PC-9 (cell line): Measurements from ENCODE around the gene KDM4B. TPM values are rescaled to one million over a fixed set of nuclear protein-coding genes. Genes with fewer than 3 reads are reported as not detected.
A peak's percentile ranks its signal among the peaks of the same experiment; 100 is the strongest.

Experiments
- BruUV-seq: library from RNA; stranded (reverse); fragments of 400-500 nt; replicated peaks from 2 replicates; lab custom pipeline; 2021; lab: Mats Ljungman, UMichigan
- CTCF ChIA-PET: fragments of 300-600 bp; sonication (Branson Sonifier 250); formaldehyde crosslinking; loops from one replicate; lab custom pipeline; 2022; ENCODE audit warnings: antibody characterized with exemption; lab: Charles Lee
- POLR2A ChIA-PET: fragments of 300-600 bp; sonication (Branson Sonifier 250); formaldehyde crosslinking; loops from one replicate; lab custom pipeline; 2022; ENCODE audit warnings: antibody characterized with exemption; ENCODE audit not compliant: unreplicated experiment; lab: Charles Lee
- DNase-seq, 2 experiments: peaks; one replicate each; pipeline versions ENCODE4 v3.0.0 to v3.0.0-alpha.2; 2015 to 2022; ENCODE audit warnings: mixed read lengths in 1 of 2
- H2AFZ ChIP-seq: fragments of 200-600 bp; sonication (generic); 2 replicates; pipeline ENCODE4 v1.8.1; 2017; ENCODE audit warnings: antibody characterized with exemption
- H3F3A ChIP-seq: fragments of 200-600 bp; sonication (generic); 2 replicates; pipeline ENCODE4 v1.8.1; 2017; ENCODE audit warnings: antibody characterized with exemption, mild to moderate bottlenecking, low read depth; ENCODE audit not compliant: insufficient read depth
- H3K27ac ChIP-seq: fragments of 200-600 bp; sonication (generic); 2 replicates; pipeline ENCODE4 v1.6.1; 2016; ENCODE audit warnings: mixed run types
- H3K27me3 ChIP-seq: fragments of 200-600 bp; sonication (generic); 2 replicates; pipeline ENCODE4 v1.6.1; 2016; ENCODE audit warnings: low read depth, mixed run types; ENCODE audit not compliant: insufficient read depth
- H3K36me3 ChIP-seq: fragments of 200-600 bp; sonication (generic); 2 replicates; pipeline ENCODE4 v1.6.1; 2016; ENCODE audit warnings: low read depth, mixed run types
- H3K4me1 ChIP-seq: fragments of 200-600 bp; sonication (generic); replicated peaks from 2 replicates; pipeline ENCODE4 v1.6.1; 2016; ENCODE audit warnings: mixed run types; ENCODE audit not compliant: insufficient read depth
- H3K4me2 ChIP-seq: fragments of 200-600 bp; sonication (generic); 2 replicates; pipeline ENCODE4 v1.6.1; 2017; ENCODE audit warnings: mixed run types
- H3K4me3 ChIP-seq: fragments of 200-600 bp; sonication (generic); 2 replicates; pipeline ENCODE4 v1.6.1; 2016; ENCODE audit warnings: mixed run types
- H3K79me2 ChIP-seq: fragments of 200-600 bp; sonication (generic); 2 replicates; pipeline ENCODE4 v1.6.1; 2017; ENCODE audit warnings: low read depth, mixed run types
- H3K9me2 ChIP-seq: fragments of 200-600 bp; sonication (generic); 2 replicates; pipeline ENCODE4 v1.8.1; 2017; ENCODE audit warnings: mild to moderate bottlenecking; ENCODE audit not compliant: insufficient read depth
- H3K9me3 ChIP-seq: fragments of 200-600 bp; sonication (generic); 2 replicates; pipeline ENCODE4 v1.8.1; 2016; ENCODE audit warnings: low read depth; ENCODE audit not compliant: insufficient read depth
- H4K20me1 ChIP-seq: fragments of 200-600 bp; sonication (generic); 2 replicates; pipeline ENCODE4 v1.8.1; 2017; ENCODE audit not compliant: insufficient read depth
- EZH2 ChIP-seq: fragments of 200-600 bp; sonication (generic); IDR thresholded peaks from 2 replicates; pipeline ENCODE4 v1.8.0; 2017; ENCODE audit warnings: antibody characterized with exemption, low read depth
- intact Hi-C: fragments of 100-400 bp; cut with micrococcal nuclease; formaldehyde crosslinking; loops from one replicate; pipeline ENCODE4 v1.10.0; 2022; ENCODE audit not compliant: unreplicated experiment
- total RNA-seq: library from RNA; stranded (reverse); gene quantifications from 2 replicates; pipeline ENCODE4 v1.2.3, GENCODE V29; 2021
- TF ChIP-seq, protein P1 (sequence below): fragments of 200-600 bp; sonication (generic); conservative IDR thresholded peaks from 2 replicates; pipeline ENCODE4 v1.6.1; 2017; ENCODE audit warnings: mixed run types, antibody characterized with exemption, mild to moderate bottlenecking, moderate library complexity

The KDM4B gene
- total RNA-seq, 1 experiment from 2014 or later = 19.5 TPM

- Histone ChIP-seq H2AFZ (no peak overlapping the region), H3K4me3 (no peak overlapping the region), H3K27ac (no peak overlapping the region), H3K36me3 (no peaks in the 10 kb centered on the region), H3K4me1 (no peaks in the 10 kb centered on the region), H4K20me1 (peaks cover 4% of the 10 kb centered on the region; the same call in 1 of the 2 replicates), H3K9me3 (no peaks in the 10 kb centered on the region), H3K9me2 (no peaks in the 10 kb centered on the region), H3K4me2 (no peak overlapping the region), H3F3A (no peaks in the 10 kb centered on the region), H3K27me3 (no peaks in the 10 kb centered on the region), H3K79me2 (no peaks in the 10 kb centered on the region)
- no TSS peak for BruUV-seq
- DNase-seq = peak; percentile 40 to 76
- CTCF ChIA-PET = interaction anchor here (2.0 kb wide), 1 partner anchor 222 kb away, joined by 9 read pairs; no protein-coding TSS in a partner anchor
- POLR2A ChIA-PET = no interaction called here
- intact Hi-C loops = loop anchor here (1.0 to 10.0 kb wide), 3 partner anchors 159 to 307 kb away; partner anchors contain the start of gene DPP9
- TF ChIP-seq, protein P1, sequence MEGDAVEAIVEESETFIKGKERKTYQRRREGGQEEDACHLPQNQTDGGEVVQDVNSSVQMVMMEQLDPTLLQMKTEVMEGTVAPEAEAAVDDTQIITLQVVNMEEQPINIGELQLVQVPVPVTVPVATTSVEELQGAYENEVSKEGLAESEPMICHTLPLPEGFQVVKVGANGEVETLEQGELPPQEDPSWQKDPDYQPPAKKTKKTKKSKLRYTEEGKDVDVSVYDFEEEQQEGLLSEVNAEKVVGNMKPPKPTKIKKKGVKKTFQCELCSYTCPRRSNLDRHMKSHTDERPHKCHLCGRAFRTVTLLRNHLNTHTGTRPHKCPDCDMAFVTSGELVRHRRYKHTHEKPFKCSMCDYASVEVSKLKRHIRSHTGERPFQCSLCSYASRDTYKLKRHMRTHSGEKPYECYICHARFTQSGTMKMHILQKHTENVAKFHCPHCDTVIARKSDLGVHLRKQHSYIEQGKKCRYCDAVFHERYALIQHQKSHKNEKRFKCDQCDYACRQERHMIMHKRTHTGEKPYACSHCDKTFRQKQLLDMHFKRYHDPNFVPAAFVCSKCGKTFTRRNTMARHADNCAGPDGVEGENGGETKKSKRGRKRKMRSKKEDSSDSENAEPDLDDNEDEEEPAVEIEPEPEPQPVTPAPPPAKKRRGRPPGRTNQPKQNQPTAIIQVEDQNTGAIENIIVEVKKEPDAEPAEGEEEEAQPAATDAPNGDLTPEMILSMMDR = peak; percentile 89
- TF ChIP-seq EZH2 = no peak
Observed at GRCh38 chr19:5031231-5032100, 62.6 kb downstream of the KDM4B start.

DNA sequence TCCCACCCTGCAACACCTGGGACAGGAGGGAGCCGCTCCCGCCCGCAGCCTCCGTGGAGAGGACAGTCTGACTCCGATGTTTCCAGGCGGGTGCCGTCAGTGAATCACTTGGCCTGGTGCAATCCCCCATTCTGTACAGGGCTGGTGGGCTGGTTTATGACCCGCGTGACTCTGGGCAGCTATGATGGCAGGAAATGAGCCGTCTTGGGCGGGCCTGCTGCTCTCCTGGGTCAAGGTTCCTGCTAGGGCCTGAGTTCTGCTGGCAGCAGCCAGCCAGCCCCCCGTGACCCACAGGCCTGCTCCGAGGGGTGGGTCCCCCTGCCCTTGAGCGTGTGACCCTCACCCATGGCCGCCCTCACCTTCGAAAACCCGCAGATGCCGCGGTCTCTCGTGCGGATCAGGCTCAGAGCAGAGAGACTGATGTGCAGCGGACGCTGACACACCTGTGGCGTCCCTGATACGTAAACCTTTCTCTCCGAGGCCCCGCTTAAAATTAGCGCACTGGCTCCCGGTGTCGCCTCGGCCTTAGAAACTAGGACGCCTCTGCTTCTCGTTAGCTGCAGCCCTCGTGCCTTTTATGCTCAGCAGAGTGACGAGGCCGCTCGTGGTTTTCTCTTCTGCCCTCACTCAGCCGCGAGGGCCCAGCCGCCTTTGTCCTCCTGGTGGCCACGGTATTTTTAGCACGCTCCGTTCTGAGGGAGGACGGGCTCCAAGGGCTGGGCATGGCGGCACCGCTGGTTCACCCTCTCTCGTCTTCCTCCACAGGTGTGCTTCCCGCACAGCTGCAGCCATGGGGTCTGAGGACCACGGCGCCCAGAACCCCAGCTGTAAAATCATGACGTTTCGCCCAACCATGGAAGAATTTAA is 63.4 kb downstream of the KDM4B start:
- DNase-seq = no peak
- no peaks in the 10 kb centered on the region for H3K4me1 ChIP-seq
- H4K20me1 ChIP-seq = peaks cover 4% of the 10 kb centered on the region; the same call in 1 of the 2 replicates
- POLR2A ChIA-PET = no interaction called here
- H3K4me2 ChIP-seq = no peak overlapping the region
- no peak for TF ChIP-seq EZH2
- TF ChIP-seq, protein P1 = no peak
- H3K4me3 ChIP-seq = no peak overlapping the region
- intact Hi-C loops = loop anchor here (5.0 to 10.0 kb wide), 2 partner anchors 160 to 308 kb away; partner anchors contain the start of gene DPP9
- no peak overlapping the region for H2AFZ ChIP-seq
- no peaks in the 10 kb centered on the region for H3F3A ChIP-seq
- H3K9me2 ChIP-seq = no peaks in the 10 kb centered on the region
- no peaks in the 10 kb centered on the region for H3K9me3 ChIP-seq
- no peaks in the 10 kb centered on the region for H3K27me3 ChIP-seq
- no peak overlapping the region for H3K27ac ChIP-seq
- H3K36me3 ChIP-seq = no peaks in the 10 kb centered on the region
- CTCF ChIA-PET = interaction anchor here (0.6 to 2.0 kb wide), 3 partner anchors 29 to 222 kb away, joined by 3 to 9 read pairs (median 7); no protein-coding TSS in a partner anchor
- H3K79me2 ChIP-seq = no peaks in the 10 kb centered on the region
- no TSS peak for BruUV-seq

GRCh38 chr19:5035105-5035761 is 66.3 kb downstream of the KDM4B start:
- TF ChIP-seq EZH2 = no peak
- TF ChIP-seq, protein P1 = no peak
- H4K20me1 ChIP-seq = no peaks in the 10 kb centered on the region
- H3K79me2 ChIP-seq = no peaks in the 10 kb centered on the region
- BruUV-seq = no TSS peak
- no peaks in the 10 kb centered on the region for H3K4me1 ChIP-seq
- H3F3A ChIP-seq = no peaks in the 10 kb centered on the region
- H3K9me3 ChIP-seq = no peaks in the 10 kb centered on the region
- no peaks in the 10 kb centered on the region for H3K36me3 ChIP-seq
- no peak overlapping the region for H3K4me2 ChIP-seq
- intact Hi-C loops = loop anchor here (10.0 kb wide), 1 partner anchor 310 kb away; the partner anchor contains the start of gene DPP9
- H2AFZ ChIP-seq = no peak overlapping the region
- ChIA-PET POLR2A (no interaction called here), CTCF (no interaction called here)
- DNase-seq = no peak
- no peaks in the 10 kb centered on the region for H3K27me3 ChIP-seq
- H3K9me2 ChIP-seq = no peaks in the 10 kb centered on the region
- H3K27ac ChIP-seq = no peak overlapping the region
- no peak overlapping the region for H3K4me3 ChIP-seq
